Erythroblast (primary cell): ENCODE measurements around the gene PPP2R1B.

Experiments used
- GATA1 ChIP-seq: IDR thresholded peaks from 2 replicates; pipeline ENCODE4 v1.6.1; 2011; ENCODE audit warnings: low read depth, mild to moderate bottlenecking, control low read depth, low read length, moderate library complexity
- POLR2A ChIP-seq: IDR thresholded peaks from 2 replicates; pipeline ENCODE4 v1.6.1; 2011; ENCODE audit warnings: mild to moderate bottlenecking, low read length

- no peak for TF ChIP-seq POLR2A
- TF ChIP-seq GATA1 = no peak
Observed at GRCh38 chr11:111782109-111782741, 16.0 kb upstream of the PPP2R1B start.
